Tibial artery (tissue), 4 donors: ENCODE results near the gene NRARP.

Source experiments
- DNase-seq, 2 donors: peaks; one replicate each; pipeline ENCODE4 v3.0.0-alpha.2; 2019
- H3K27ac ChIP-seq, 2 donors: fragments of 200-600 bp; sonication (generic) in 1 of 2; 1 replicate in 1 of 2; 2 replicates in 1 of 2; pipeline ENCODE4 v1.5.1; 2018 to 2019; ENCODE audit warnings: mild to moderate bottlenecking in 1 of 2
- H3K27me3 ChIP-seq, 2 donors: fragments of 200-600 bp; sonication (generic) in 1 of 2; one replicate each; pipeline versions ENCODE4 v1.5.1 to v1.6.0; 2016 to 2019
- H3K36me3 ChIP-seq, 3 donors: fragments of 200-600 bp; sonication (generic) in 2 of 3; one replicate each; pipeline ENCODE4 v1.5.1; 2016 to 2019; ENCODE audit warnings: mild to moderate bottlenecking in 2 of 3
- H3K4me1 ChIP-seq, 4 donors: fragments of 200-600 bp; sonication (generic) in 2 of 4; 1 replicate in 3 of 4; 2 replicates in 1 of 4; pipeline ENCODE4 v1.5.1; 2016 to 2019
- H3K4me3 ChIP-seq, 2 donors: fragments of 200-600 bp; sonication (generic) in 1 of 2; 1 replicate in 1 of 2; 2 replicates in 1 of 2; pipeline ENCODE4 v1.5.1; 2018 to 2019; ENCODE audit warnings: mild to moderate bottlenecking in 2 of 2
- H3K9me3 ChIP-seq, 3 donors: fragments of 200-600 bp; sonication (generic) in 1 of 3; one replicate each; pipeline ENCODE4 v1.5.1; 2016 to 2019
- CTCF ChIP-seq, 2 experiments: fragments of 200-600 bp in 1 of 2; fragments of 450-650 bp in 1 of 2; IDR thresholded peaks; one replicate each; pipeline ENCODE4 v1.5.1; 2017 to 2019; ENCODE audit warnings: antibody characterized with exemption in 2 of 2, mild to moderate bottlenecking in 1 of 2, moderate library complexity in 1 of 2
- intact Hi-C: fragments of 100-400 bp; cut with DNase I; formaldehyde crosslinking; loops from one replicate; pipeline ENCODE4 v1.15.0; 2023; ENCODE audit warnings: low total_unique reads

Gene NRARP

GRCh38 chr9:137302118-137302448, at the start of gene NRARP:
Gene NRARP, minus strand, starts transcription at chr9:137302271. Its CDS starts 343 bp downstream, at chr9:137301928.
- H3K4me3 ChIP-seq, result peak within 1 kb of the TSS; percentile 40 to 49
- no peaks in the 10 kb centered on the region for H3K9me3 ChIP-seq
- H3K4me1 ChIP-seq, result peaks cover 4 to 78% (median 47%) of the 10 kb centered on the region in 4 donors
- peak within 1 kb of the TSS; percentile 35 to 38 for H3K27ac ChIP-seq
- intact Hi-C loops, result no loop called here
- peak; percentile 79 to 83 for DNase-seq
- H3K27me3 ChIP-seq, result peaks cover 10 to 93% of the 10 kb centered on the region in 2 donors
- no peak for TF ChIP-seq CTCF (IDR thresholded peaks at IDR 0.05)
- H3K36me3 ChIP-seq, result no peaks in the 10 kb centered on the region

GRCh38 chr9:137350696-137351584, 48.9 kb upstream of the NRARP start:
- intact Hi-C loops, result no loop called here
- H3K27ac ChIP-seq, result no peak overlapping the region
- H3K27me3 ChIP-seq, result no peaks in the 10 kb centered on the region
- H3K36me3 ChIP-seq, result peaks cover 22 to 47% (median 34%) of the 10 kb centered on the region in 3 donors
- no peak for TF ChIP-seq CTCF (IDR thresholded peaks at IDR 0.05)
- no peak overlapping the region for H3K4me3 ChIP-seq
- H3K4me1 ChIP-seq, result no peaks in the 10 kb centered on the region
- no peak for DNase-seq
- H3K9me3 ChIP-seq, result peaks cover 0 to 12% (median 12%) of the 10 kb centered on the region in 3 donors

- Histone ChIP-seq H3K36me3 (peaks cover 27 to 47% (median 41%) of the 10 kb centered on the region in 3 donors), H3K4me3 (no peak overlapping the region), H3K9me3 (peaks cover 0 to 12% (median 11%) of the 10 kb centered on the region in 3 donors), H3K27me3 (no peaks in the 10 kb centered on the region), H3K4me1 (no peaks in the 10 kb centered on the region), H3K27ac (no peak overlapping the region)
- intact Hi-C loops, result no loop called here
- no peak for TF ChIP-seq CTCF (IDR thresholded peaks at IDR 0.05)
- no peak for DNase-seq
Measured at GRCh38 chr9:137349471-137350033, 47.5 kb upstream of the NRARP start.

GRCh38 chr9:137348769-137349470, 46.8 kb upstream of the NRARP start:
- peak in 1 of 2 donors; percentile 64 for DNase-seq
- no peaks in the 10 kb centered on the region for H3K4me1 ChIP-seq
- intact Hi-C loops, result no loop called here

More at GRCh38 chr9:137348769-137349470, 46.8 kb upstream of the NRARP start:
- Histone ChIP-seq H3K4me3 (no peak overlapping the region), H3K36me3 (peaks cover 27 to 47% (median 43%) of the 10 kb centered on the region in 3 donors), H3K27ac (no peak overlapping the region), H3K27me3 (no peaks in the 10 kb centered on the region), H3K9me3 (peaks cover 0 to 12% (median 11%) of the 10 kb centered on the region in 3 donors)
- no peak for TF ChIP-seq CTCF (IDR thresholded peaks at IDR 0.05)
